ENCODE measurements around the gene NPFF. TPM values are rescaled to one million over a fixed set of nuclear protein-coding genes. Genes with fewer than 3 reads are reported as not detected.

Gene NPFF
- total RNA-seq, 1 donor: not detected

- TF ChIP-seq, protein P1, sequence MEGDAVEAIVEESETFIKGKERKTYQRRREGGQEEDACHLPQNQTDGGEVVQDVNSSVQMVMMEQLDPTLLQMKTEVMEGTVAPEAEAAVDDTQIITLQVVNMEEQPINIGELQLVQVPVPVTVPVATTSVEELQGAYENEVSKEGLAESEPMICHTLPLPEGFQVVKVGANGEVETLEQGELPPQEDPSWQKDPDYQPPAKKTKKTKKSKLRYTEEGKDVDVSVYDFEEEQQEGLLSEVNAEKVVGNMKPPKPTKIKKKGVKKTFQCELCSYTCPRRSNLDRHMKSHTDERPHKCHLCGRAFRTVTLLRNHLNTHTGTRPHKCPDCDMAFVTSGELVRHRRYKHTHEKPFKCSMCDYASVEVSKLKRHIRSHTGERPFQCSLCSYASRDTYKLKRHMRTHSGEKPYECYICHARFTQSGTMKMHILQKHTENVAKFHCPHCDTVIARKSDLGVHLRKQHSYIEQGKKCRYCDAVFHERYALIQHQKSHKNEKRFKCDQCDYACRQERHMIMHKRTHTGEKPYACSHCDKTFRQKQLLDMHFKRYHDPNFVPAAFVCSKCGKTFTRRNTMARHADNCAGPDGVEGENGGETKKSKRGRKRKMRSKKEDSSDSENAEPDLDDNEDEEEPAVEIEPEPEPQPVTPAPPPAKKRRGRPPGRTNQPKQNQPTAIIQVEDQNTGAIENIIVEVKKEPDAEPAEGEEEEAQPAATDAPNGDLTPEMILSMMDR (IDR thresholded peaks at IDR 0.05; ENCODE audit: insufficient read depth, low read depth, low read length): no peak
- no peak for DNase-seq (ENCODE audit: low read depth)
- no peak overlapping the region for H3K4me3 ChIP-seq (ENCODE audit: low read depth, low read length)
These were observed 1.5 kb downstream of the NPFF start for GRCh38 chr12:53505555-53506449.

GRCh38 chr12:53505086-53505485, 2.2 kb downstream of the NPFF start:
- DNase-seq (ENCODE audit: low read depth): no peak
- TF ChIP-seq, protein P1 (IDR thresholded peaks at IDR 0.05; ENCODE audit: insufficient read depth, low read depth, low read length): no peak
- H3K4me3 ChIP-seq (ENCODE audit: low read depth, low read length): no peak overlapping the region

DNA sequence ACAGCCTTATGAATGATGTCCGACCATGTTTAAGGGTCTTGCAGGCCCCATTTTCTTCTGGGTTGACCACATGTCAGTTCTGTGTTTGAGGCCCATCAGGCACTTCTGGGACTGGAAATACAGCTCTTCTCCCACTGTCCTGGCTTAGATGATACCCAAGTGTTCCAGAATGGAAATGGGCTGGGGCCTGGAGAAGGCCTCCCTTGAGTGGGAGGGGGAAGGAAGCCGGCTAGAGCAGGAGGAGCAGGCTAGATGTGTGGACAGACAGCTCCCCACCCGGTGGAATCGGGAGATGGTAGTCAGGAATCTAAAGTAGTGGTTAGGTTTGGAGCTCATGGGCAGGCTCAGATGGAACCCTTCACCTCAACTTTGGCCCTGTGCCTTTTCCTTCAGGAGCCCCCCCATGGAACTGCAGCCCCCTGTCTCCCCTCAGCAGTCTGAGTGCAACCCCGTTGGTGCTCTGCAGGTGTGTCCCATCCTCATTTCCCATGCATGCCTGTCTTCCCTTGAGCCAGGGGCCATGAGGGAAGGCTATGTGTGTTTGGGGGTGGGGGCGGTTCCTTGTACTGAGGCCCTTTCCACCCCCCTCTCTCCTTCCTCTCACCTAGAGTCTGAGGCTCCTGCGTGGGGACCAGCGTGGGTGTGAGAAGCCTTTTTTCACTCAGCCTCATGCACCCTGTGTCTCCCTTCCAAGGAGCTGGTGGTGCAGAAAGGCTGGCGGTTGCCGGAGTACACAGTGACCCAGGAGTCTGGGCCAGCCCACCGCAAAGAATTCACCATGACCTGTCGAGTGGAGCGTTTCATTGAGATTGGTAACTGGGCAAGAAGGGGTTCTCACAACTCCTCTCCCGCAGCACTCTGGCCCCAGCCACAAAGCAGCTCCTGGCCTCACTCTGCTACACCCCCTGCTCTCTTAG, 3.0 kb downstream of the NPFF start:
- TF ChIP-seq, protein P1 (IDR thresholded peaks at IDR 0.05; ENCODE audit: insufficient read depth, low read depth, low read length): peak; percentile 14

GRCh38 chr12:53502983-53503728, 4.1 kb downstream of the NPFF start:
- DNase-seq (ENCODE audit: low read depth): no peak
- TF ChIP-seq, protein P1 (IDR thresholded peaks at IDR 0.05; ENCODE audit: insufficient read depth, low read depth, low read length): no peak
- H3K4me3 ChIP-seq (ENCODE audit: low read depth, low read length): peak overlapping the region; percentile 15

More for the DNA sequence above, 3.0 kb downstream of the NPFF start:
- DNase-seq (ENCODE audit: low read depth): no peak
- H3K4me3 ChIP-seq (ENCODE audit: low read depth, low read length): no peak overlapping the region

- H3K4me3 ChIP-seq (ENCODE audit: low read depth, low read length): peak overlapping the region; percentile 73
- TF ChIP-seq, protein P1 (IDR thresholded peaks at IDR 0.05; ENCODE audit: insufficient read depth, low read depth, low read length): no peak
- DNase-seq (ENCODE audit: low read depth): peak; percentile 57
These were observed 5.0 kb downstream of the NPFF start for GRCh38 chr12:53502331-53502730.

GRCh38 chr12:53501615-53502181, 5.6 kb downstream of the NPFF start:
- no peak for DNase-seq (ENCODE audit: low read depth)
- peak overlapping the region; percentile 73 for H3K4me3 ChIP-seq (ENCODE audit: low read depth, low read length)
- TF ChIP-seq, protein P1 (IDR thresholded peaks at IDR 0.05; ENCODE audit: insufficient read depth, low read depth, low read length): no peak

Data from fibroblast of villous mesenchyme (primary cell).